GM12873 (cell line): ENCODE measurements around the gene TMEM167B.

Experiments
- TF ChIP-seq, protein P1 (sequence below): IDR thresholded peaks from 2 replicates; pipeline ENCODE4 v1.5.1; 2012; ENCODE audit warnings: low read depth, mild to moderate bottlenecking, moderate library complexity, low read length, control low read depth; ENCODE audit not compliant: insufficient read depth; ENCODE audit errors: missing control alignments

The TMEM167B gene

DNA sequence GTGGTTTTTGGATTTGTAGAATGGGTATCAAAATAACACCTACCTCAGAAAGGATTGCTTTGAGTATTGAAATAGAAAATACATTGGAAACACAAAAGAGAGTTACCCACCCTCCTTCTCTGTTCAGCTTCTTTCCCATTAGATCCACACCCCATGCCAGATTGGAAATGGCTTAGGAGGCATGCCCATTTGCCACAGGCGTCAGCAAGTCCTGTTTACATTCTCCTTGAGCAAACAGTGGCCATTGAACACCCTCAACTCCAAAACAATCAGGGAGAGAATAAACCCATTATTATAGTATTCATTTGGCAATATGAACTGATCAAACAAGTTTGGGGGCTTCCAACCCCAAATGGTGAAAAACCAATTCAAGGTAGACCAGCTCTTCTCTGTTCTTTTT lies 25.7 kb downstream of the TMEM167B start:
- TF ChIP-seq, protein P1, sequence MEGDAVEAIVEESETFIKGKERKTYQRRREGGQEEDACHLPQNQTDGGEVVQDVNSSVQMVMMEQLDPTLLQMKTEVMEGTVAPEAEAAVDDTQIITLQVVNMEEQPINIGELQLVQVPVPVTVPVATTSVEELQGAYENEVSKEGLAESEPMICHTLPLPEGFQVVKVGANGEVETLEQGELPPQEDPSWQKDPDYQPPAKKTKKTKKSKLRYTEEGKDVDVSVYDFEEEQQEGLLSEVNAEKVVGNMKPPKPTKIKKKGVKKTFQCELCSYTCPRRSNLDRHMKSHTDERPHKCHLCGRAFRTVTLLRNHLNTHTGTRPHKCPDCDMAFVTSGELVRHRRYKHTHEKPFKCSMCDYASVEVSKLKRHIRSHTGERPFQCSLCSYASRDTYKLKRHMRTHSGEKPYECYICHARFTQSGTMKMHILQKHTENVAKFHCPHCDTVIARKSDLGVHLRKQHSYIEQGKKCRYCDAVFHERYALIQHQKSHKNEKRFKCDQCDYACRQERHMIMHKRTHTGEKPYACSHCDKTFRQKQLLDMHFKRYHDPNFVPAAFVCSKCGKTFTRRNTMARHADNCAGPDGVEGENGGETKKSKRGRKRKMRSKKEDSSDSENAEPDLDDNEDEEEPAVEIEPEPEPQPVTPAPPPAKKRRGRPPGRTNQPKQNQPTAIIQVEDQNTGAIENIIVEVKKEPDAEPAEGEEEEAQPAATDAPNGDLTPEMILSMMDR: no peak

DNA sequence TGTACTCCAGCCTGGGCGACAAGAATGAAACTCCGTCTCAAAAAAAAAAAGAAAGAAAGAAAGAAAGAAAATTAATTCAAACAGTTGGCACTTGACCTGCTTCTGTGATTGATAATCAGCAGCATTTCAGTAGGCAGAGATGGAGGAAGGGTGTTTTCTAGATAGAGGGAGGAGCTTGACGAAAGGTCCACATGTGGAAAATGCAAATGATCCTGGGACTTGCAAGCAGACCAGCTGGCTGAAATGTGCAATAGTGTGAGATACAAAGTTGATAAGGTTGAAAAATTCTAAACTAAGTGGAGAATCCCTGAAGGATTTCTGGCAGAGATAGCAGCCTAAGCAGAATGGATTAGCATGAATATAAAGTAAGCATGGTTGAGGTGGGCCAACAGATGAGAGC lies 27.5 kb downstream of the TMEM167B start:
- TF ChIP-seq, protein P1: no peak

DNA sequence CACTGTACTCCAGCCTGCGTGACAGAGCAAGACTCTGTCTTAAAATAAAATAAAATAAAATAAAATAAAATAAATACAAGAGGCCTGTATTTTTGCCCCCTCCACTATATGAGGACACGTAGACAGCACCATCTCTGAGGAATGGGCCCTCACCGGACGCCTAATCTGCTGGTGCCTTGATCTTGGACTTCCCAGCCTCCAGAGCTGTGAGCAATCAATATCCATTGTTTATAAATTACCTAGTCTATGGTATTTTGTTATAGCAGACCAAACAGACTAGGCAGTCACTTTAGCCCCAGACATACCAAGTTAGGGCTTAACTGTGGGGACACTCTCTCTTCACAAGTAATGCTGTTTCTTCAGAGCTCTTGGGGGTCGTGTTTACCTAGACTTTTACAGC lies 29.8 kb downstream of the TMEM167B start:
- TF ChIP-seq, protein P1: no peak

DNA sequence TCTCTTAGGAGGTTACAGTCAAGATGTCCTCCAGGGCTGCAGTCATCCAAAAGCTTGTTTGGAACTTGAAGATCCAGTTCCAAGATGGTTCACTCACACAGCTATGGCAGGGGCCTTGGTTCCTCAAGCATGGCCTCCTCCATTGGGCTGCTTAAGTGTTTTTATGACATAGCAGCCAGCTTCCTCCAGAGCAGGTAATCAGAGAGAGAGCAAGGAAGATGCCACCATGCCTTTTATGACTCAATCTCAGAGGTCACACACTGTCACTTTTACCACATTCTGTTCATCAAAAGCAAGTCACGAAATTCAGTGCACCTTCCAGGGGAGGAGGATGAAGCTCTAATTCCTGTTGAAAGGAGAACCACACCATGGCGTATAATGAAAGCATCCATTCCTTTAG lies 40.5 kb downstream of the TMEM167B start:
- TF ChIP-seq, protein P1: no peak

DNA sequence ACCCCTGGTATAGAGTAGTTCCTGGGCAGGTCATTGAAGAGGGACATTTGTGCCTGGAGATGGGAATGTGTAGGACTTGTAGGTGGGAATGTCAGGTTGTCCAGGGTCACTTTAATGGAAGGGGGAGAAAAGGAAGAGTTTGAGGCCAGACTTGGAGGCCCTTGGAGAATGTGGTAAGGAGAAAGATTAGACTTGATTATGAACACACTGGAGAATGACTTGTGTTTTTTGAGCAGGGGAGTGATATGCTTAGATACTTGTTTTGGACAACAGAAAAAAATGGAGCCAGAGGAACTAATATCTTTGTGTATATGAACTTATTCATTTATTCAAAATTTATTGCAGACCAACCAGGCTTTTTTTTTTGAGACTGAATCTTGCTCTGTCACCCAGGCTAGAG lies 41.2 kb downstream of the TMEM167B start:
- TF ChIP-seq, protein P1: no peak

DNA sequence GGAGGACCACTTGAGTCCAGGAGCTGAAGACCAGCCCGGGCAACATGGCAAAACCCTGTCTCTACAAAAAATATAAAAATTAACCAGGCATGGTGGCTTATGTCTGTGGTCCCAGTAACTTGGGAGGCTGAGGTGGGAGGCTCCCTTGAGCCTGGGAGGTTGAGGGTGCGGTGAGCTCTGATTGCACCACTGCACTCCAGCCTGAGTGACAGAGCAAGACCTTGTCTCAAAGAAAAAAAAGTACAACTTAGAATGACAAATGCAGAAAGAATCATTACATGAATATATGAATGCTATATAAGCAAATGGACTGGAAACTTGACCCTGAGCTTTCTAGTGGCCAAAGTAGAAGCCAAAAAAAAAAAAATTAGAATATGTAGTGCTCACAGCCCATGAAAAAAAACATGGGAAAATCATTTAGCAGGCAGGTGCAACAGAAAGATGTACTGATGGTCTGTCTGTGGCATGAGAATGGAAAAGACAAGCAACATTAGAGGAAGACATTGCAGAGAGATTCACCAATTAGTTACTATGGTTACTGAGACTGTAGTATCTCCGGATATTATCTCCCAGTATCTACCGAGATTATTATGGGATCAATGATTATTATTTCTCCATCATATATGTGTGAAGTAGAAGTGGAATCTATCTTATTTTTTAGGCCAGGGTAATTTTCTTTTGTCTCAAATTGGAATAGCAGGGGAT lies 42.6 kb downstream of the TMEM167B start:
- TF ChIP-seq, protein P1: no peak

DNA sequence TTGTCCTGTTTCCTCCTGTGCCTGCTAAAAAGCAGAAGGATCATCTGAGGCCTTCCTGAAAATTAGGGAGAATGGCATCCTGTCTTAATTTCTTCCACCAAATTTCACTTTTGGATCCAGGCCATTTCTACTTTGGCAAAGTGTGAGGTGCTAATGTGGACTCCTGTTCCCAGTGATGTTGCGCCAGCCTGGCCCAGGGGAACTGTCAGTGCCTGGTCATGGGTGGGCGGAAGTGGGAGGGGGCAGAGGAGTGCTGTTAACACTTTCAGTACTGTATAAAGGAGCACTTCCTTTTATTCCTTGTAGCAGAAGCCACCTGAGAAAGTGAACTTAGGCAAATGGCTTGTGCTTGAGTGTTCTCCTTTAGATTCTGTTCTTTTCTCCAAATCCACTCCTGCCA lies 43.3 kb downstream of the TMEM167B start:
- TF ChIP-seq, protein P1: no peak
